Fibroblast of skin of scalp (primary cell): Measurements from ENCODE around the gene BTK. TPM values are rescaled to one million over a fixed set of nuclear protein-coding genes. Genes with fewer than 3 reads are reported as not detected.
A peak's percentile ranks its signal among the peaks of the same experiment; 100 is the strongest.

Experiments used
- DNase-seq: peaks from one replicate; pipeline ENCODE4 v3.0.0-alpha.2; 2013
- polyA plus RNA-seq, 2 experiments: library from polyadenylated mRNA; unstranded; fragments of 120-200 nt; gene quantifications; one replicate each; pipeline ENCODE4 v1.2.1, GENCODE V29; 2013; ENCODE audit not compliant: insufficient read length in 2 of 2

BTK gene
- polyA plus RNA-seq (2013, experiment 1 of 2; ENCODE audit: insufficient read length) = not detected
- polyA plus RNA-seq (2013, experiment 2 of 2; ENCODE audit: insufficient read length) = not detected

GRCh38 chrX:101385795-101386541 lies at the start of gene BTK:
Gene BTK, minus strand, starts transcription at chrX:101386191. Its CDS starts 10,907 bp downstream, at chrX:101375284.
- no peak for DNase-seq

GRCh38 chrX:101430457-101431078 lies 44.6 kb upstream of the BTK start:
- DNase-seq = peak; percentile 52

GRCh38 chrX:101429934-101430333 lies 43.9 kb upstream of the BTK start:
- peak; percentile 49 for DNase-seq

GRCh38 chrX:101427954-101428353 lies 42.0 kb upstream of the BTK start:
- DNase-seq = no peak

GRCh38 chrX:101419489-101419888 lies 33.5 kb upstream of the BTK start:
- DNase-seq = no peak

- DNase-seq = peak; percentile 38
Observed at GRCh38 chrX:101417981-101418841, 32.2 kb upstream of the BTK start.

GRCh38 chrX:101417190-101417589 lies 31.2 kb upstream of the BTK start:
- DNase-seq = no peak

- DNase-seq = no peak
Observed at GRCh38 chrX:101416691-101417090, 30.7 kb upstream of the BTK start.

- DNase-seq = peak; percentile 71
Observed at GRCh38 chrX:101415180-101416145, 29.5 kb upstream of the BTK start.

- no peak for DNase-seq
Observed at GRCh38 chrX:101411984-101412383, 26.0 kb upstream of the BTK start.

- DNase-seq = no peak
Observed at GRCh38 chrX:101410461-101410860, 24.5 kb upstream of the BTK start.

- no peak for DNase-seq
Observed at GRCh38 chrX:101409043-101409442, 23.1 kb upstream of the BTK start.

GRCh38 chrX:101408532-101408841 lies 22.5 kb upstream of the BTK start:
- no peak for DNase-seq

- DNase-seq = peak; percentile 98
Observed at GRCh38 chrX:101407748-101408531, 21.9 kb upstream of the BTK start, which contains the start of the genes GLA and HNRNPH2. Gene GLA, minus strand, starts transcription at chrX:101407925. Its CDS starts 22 bp downstream, at chrX:101407903. Gene HNRNPH2, plus strand, starts transcription at chrX:101408222. Its CDS starts 3,767 bp downstream, at chrX:101411989.

- no peak for DNase-seq
Observed at GRCh38 chrX:101407167-101407747, 21.3 kb upstream of the BTK start.

GRCh38 chrX:101399825-101400224 lies 13.8 kb upstream of the BTK start:
- no peak for DNase-seq

GRCh38 chrX:101398694-101399093 lies 12.7 kb upstream of the BTK start:
- DNase-seq = no peak

GRCh38 chrX:101397779-101398178 lies 11.8 kb upstream of the BTK start:
- DNase-seq = no peak

- DNase-seq = no peak
Observed at GRCh38 chrX:101395789-101396188, 9.8 kb upstream of the BTK start.

- no peak for DNase-seq
Observed at GRCh38 chrX:101394372-101394771, 8.4 kb upstream of the BTK start.
